Right lobe of liver (tissue), 4 donors: Measurements from ENCODE around the gene DISP3.

Source experiments
- POLR2A ChIP-seq: fragments of 450-650 bp; IDR thresholded peaks from one replicate; pipeline ENCODE4 v1.6.1; 2017; ENCODE audit warnings: antibody characterized with exemption, mild to moderate bottlenecking
- TF ChIP-seq, protein P1 (sequence below), 4 donors: fragments of 200-600 bp in 3 of 4; fragments of 450-650 bp in 1 of 4; IDR thresholded peaks; one replicate each; pipeline versions ENCODE4 v1.5.1 to v1.8.0; 2016 to 2022; ENCODE audit warnings: antibody characterized with exemption in 4 of 4, mild to moderate bottlenecking in 2 of 4
- donor health status: DM: no; HTN: no; CAD: no.
- donor health status: DM: no; HTN: no; CAD: no.
- donor health status: DM: no; HTN: yes; CAD: no.

DNA sequence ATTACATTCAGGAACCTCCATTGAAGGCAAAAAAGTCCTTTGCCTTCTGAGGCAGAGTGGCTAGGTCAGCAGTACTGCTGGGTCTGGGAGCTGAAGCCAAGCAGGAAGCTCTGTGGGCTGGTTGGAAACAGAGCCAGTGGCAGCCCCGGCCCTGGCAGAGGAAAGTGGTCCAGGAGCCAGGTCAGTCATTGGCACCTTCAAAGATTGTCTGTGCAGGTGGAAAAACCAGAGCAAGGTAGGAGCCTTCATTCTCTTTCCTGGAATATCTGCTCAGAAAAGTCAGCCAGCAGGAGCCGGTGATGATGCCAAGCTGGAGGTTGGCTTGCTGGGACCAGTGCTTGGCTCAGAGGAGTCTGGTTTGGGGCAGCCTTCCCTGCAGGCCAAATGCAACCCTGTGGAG lies 12.5 kb upstream of the DISP3 start:
- TF ChIP-seq, protein P1, sequence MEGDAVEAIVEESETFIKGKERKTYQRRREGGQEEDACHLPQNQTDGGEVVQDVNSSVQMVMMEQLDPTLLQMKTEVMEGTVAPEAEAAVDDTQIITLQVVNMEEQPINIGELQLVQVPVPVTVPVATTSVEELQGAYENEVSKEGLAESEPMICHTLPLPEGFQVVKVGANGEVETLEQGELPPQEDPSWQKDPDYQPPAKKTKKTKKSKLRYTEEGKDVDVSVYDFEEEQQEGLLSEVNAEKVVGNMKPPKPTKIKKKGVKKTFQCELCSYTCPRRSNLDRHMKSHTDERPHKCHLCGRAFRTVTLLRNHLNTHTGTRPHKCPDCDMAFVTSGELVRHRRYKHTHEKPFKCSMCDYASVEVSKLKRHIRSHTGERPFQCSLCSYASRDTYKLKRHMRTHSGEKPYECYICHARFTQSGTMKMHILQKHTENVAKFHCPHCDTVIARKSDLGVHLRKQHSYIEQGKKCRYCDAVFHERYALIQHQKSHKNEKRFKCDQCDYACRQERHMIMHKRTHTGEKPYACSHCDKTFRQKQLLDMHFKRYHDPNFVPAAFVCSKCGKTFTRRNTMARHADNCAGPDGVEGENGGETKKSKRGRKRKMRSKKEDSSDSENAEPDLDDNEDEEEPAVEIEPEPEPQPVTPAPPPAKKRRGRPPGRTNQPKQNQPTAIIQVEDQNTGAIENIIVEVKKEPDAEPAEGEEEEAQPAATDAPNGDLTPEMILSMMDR (IDR thresholded peaks at IDR 0.05) = no peak
- TF ChIP-seq POLR2A = no peak
